ENCODE measurements around the gene GSTM4. TPM values are rescaled to one million over a fixed set of nuclear protein-coding genes. Genes with fewer than 3 reads are reported as not detected.

The GSTM4 gene
- total and polyA plus RNA-seq, 10 donors, result 14.8 to 53.8 (median 31.2) TPM

GRCh38 chr1:109617291-109617801, 38.6 kb upstream of the GSTM4 start:
- no peak for DNase-seq
- intact Hi-C loops (cut with DNase I; ENCODE audit: low total_unique reads), result no loop called here
- Histone ChIP-seq H3K36me3 (no peaks in the 10 kb centered on the region), H3K4me3 (peak overlapping the region in 1 of 8 donors; percentile 73), H3K9me3 (no peaks in the 10 kb centered on the region), H3K27me3 (replicated peaks in 1 of 7) (no peaks in the 10 kb centered on the region), H3K27ac (peak overlapping the region in 7 of 8 donors; percentile 74 to 98 (median 86)), H3K4me1 (peaks cover 17 to 94% (median 63%) of the 10 kb centered on the region in 6 donors)
- 48 to 83% (median 62%) methylated on average over 3 of the region's 3 CpGs for WGBS, 5 donors
- peak in 1 of 3 donors; percentile 33 for TF ChIP-seq POLR2AphosphoS5 (IDR thresholded peaks at IDR 0.05)
- no peak for TF ChIP-seq POLR2A (IDR thresholded peaks at IDR 0.05)

GRCh38 chr1:109618661-109619575, 37.0 kb upstream of the GSTM4 start:
- TF ChIP-seq CTCF (IDR thresholded peaks at IDR 0.05 in 8 of 11, conservative IDR thresholded peaks at IDR 0.05 in 3 of 11), result no peak
- no peak for TF ChIP-seq POLR2AphosphoS5 (IDR thresholded peaks at IDR 0.05)
- no peak for TF ChIP-seq POLR2A (IDR thresholded peaks at IDR 0.05)
- no peak for DNase-seq
- 35 to 48% (median 37%) methylated on average over 9 of the region's 9 CpGs for WGBS, 5 donors
- Histone ChIP-seq H3K36me3 (no peaks in the 10 kb centered on the region), H3K9me3 (no peaks in the 10 kb centered on the region), H3K27ac (peak overlapping the region; percentile 69 to 98 (median 88)), H3K4me3 (peak overlapping the region; percentile 66 to 84 (median 70)), H3K27me3 (replicated peaks in 1 of 7) (no peaks in the 10 kb centered on the region), H3K4me1 (peaks cover 29 to 99% (median 79%) of the 10 kb centered on the region in 6 donors)
- intact Hi-C loops (cut with DNase I; ENCODE audit: low total_unique reads), result no loop called here

GRCh38 chr1:109619576-109620400, 36.1 kb upstream of the GSTM4 start, which contains the start of the genes AMPD2 and GNAT2:
Gene AMPD2 (plus strand): TSS chr1:109619837. CDS start chr1:109621176, 1,339 bp downstream.
Gene GNAT2 (minus strand): TSS chr1:109619616. CDS start chr1:109612870, 6,746 bp downstream.
- 0 to 1% (median 1%) methylated on average over 24 to 47 of the region's 47 CpGs for WGBS, 5 donors
- H3K4me1 ChIP-seq, result peaks cover 35 to 100% (median 85%) of the 10 kb centered on the region in 6 donors
- H3K27me3 ChIP-seq (replicated peaks in 1 of 7), result no peaks in the 10 kb centered on the region
- H3K27ac ChIP-seq, result peak within 1 kb of the TSS; percentile 69 to 98 (median 88)
- intact Hi-C loops (cut with DNase I; ENCODE audit: low total_unique reads), result no loop called here
- peak within 1 kb of the TSS; percentile 66 to 84 (median 70) for H3K4me3 ChIP-seq
- DNase-seq, result peak; percentile 95
- TF ChIP-seq POLR2AphosphoS5 (IDR thresholded peaks at IDR 0.05), result peak; percentile 85 to 92 (median 88)
- no peak for TF ChIP-seq CTCF (IDR thresholded peaks at IDR 0.05 in 8 of 11, conservative IDR thresholded peaks at IDR 0.05 in 3 of 11)
- peak in 1 of 3 donors; percentile 20 for TF ChIP-seq POLR2A (IDR thresholded peaks at IDR 0.05)
- no peaks in the 10 kb centered on the region for H3K36me3 ChIP-seq
- no peaks in the 10 kb centered on the region for H3K9me3 ChIP-seq

- Histone ChIP-seq H3K9me3 (no peaks in the 10 kb centered on the region), H3K27me3 (replicated peaks in 1 of 7) (no peaks in the 10 kb centered on the region), H3K4me1 (peaks cover 35 to 100% (median 84%) of the 10 kb centered on the region in 6 donors), H3K36me3 (peaks cover 0 to 6% (median 0%) of the 10 kb centered on the region in 6 donors), H3K27ac (peak overlapping the region; percentile 66 to 98 (median 88)), H3K4me3 (peak overlapping the region; percentile 66 to 84 (median 70))
- intact Hi-C loops (cut with DNase I; ENCODE audit: low total_unique reads), result no loop called here
- TF ChIP-seq POLR2A (IDR thresholded peaks at IDR 0.05) (no peak), CTCF (IDR thresholded peaks at IDR 0.05 in 8 of 11, conservative IDR thresholded peaks at IDR 0.05 in 3 of 11) (no peak), POLR2AphosphoS5 (IDR thresholded peaks at IDR 0.05) (no peak)
- no peak for DNase-seq
- 0 to 3% (median 0%) methylated on average over 8 to 9 of the region's 9 CpGs for WGBS, 5 donors
Measured at GRCh38 chr1:109620401-109620791, 35.5 kb upstream of the GSTM4 start.

Measured in spleen (tissue), 11 donors.